GM20000 (cell line): ENCODE data around the gene FBLN1.

Source experiments
- DNase-seq: peaks from one replicate; pipeline ENCODE4 v3.0.0; 2012; ENCODE audit warnings: low spot score
- TF ChIP-seq, protein P1 (sequence below): IDR thresholded peaks from 2 replicates; pipeline ENCODE4 v1.5.1; 2012; ENCODE audit warnings: mild to moderate bottlenecking, control low read depth; ENCODE audit errors: extremely low read depth, missing control alignments

Gene FBLN1

DNA sequence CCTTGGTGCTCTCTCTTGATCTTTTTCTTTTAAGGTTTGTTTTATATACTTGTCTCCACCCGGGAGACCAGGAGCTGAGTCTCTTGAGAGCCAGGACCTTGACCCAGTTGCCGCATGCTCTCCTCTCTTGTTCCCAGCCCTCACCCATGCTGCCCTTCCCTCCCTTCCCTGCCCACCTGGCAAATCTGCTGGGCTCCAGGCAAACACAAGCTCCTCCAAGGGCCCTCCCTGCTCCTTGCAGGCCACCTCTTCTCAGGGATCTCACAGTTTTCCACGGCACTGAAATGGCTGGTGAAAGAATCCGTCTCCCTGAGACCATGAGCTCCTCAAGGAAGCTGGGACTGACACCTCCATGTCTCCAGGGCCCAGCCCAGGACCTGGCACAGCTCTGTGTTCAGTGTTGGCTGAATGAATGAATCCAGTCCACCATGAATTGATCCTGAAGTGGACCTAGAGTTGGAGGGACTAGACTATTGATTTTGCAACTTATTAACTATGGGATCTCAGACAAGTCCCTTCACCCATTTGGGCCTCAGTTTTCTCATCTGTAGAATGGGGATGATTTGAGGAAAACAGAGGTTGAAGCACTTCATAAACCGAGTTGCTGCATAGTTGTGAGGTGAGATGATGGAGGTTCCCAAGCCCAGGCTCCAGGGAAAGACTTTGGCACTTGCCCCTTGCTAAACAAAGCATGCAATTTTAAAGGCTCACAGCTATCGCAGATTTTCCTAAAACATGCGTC is 25.1 kb upstream of the FBLN1 start:
- no peak for DNase-seq
- TF ChIP-seq, protein P1, sequence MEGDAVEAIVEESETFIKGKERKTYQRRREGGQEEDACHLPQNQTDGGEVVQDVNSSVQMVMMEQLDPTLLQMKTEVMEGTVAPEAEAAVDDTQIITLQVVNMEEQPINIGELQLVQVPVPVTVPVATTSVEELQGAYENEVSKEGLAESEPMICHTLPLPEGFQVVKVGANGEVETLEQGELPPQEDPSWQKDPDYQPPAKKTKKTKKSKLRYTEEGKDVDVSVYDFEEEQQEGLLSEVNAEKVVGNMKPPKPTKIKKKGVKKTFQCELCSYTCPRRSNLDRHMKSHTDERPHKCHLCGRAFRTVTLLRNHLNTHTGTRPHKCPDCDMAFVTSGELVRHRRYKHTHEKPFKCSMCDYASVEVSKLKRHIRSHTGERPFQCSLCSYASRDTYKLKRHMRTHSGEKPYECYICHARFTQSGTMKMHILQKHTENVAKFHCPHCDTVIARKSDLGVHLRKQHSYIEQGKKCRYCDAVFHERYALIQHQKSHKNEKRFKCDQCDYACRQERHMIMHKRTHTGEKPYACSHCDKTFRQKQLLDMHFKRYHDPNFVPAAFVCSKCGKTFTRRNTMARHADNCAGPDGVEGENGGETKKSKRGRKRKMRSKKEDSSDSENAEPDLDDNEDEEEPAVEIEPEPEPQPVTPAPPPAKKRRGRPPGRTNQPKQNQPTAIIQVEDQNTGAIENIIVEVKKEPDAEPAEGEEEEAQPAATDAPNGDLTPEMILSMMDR: no peak

DNA sequence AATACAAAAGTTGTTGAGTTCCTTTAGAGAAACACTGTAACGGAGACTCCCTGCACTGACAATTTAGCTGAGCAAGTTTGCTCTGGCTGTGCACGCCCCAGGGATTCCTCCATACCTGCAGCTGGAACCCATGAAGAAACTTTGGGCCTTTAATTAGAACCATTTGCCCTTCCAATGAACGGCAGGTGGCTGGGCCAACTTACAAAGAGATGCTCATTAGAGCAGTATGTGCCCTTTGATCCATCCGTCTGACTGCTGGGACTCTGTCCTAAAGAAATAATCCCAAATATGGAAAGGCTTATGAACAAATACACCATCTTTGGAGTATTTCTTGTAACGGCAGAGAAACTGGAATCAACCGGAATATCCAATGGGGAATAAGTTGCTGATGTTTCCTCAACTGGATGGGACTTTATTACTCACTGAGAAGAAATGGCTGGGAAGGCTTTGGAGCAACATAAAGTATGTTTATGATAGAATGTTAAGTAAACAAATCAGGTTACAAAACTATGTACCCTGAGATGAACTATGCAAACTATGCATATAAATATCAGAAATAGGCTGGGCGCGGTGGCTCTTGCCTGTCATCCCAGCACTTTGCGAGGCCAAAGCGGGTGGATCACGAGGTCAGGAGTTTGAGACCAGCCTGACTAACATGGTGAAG is 24.4 kb upstream of the FBLN1 start:
- DNase-seq: no peak

DNA sequence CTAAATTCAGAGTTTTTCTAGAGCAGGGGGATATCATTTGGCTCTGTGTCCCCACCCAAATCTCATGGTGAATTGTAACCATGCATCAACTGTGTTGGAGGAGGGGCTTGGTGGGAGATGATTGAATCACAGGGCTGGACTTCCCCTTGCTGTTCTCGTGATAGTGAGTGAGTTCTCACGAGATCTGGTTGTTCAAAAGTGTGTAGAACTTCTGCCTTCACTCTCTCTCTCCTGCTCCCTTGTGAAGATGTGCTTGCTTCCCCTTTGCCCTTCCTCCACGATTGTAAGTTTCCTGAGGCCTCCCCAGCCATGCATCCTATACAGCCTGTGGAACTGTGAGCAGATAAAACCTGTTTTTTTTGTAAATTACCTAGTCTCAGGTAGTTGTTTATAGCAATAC is 22.0 kb upstream of the FBLN1 start:
- TF ChIP-seq, protein P1: no peak

More for the DNA sequence above, 24.4 kb upstream of the FBLN1 start:
- TF ChIP-seq, protein P1: no peak

DNA sequence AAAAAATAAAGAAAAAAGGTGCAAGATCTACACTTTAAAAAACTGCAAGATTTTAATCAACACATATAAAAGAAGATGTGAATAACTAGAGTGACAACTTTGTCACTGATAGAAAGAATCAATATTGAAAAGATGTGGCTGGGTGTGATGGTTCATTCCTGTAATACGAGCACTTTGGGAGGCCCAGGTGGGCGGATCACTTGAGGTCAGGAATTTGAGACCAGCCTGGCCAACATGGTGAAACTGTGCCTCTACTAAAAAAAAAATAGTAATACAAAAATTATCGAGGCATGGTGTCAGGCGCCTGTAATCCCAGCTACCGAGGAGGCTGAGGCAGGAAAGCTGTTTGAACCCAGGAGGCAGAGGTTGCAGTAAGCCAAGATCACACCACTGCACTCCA is 21.0 kb upstream of the FBLN1 start:
- TF ChIP-seq, protein P1: no peak
- DNase-seq: no peak

More for the DNA sequence above, 22.0 kb upstream of the FBLN1 start:
- no peak for DNase-seq

DNA sequence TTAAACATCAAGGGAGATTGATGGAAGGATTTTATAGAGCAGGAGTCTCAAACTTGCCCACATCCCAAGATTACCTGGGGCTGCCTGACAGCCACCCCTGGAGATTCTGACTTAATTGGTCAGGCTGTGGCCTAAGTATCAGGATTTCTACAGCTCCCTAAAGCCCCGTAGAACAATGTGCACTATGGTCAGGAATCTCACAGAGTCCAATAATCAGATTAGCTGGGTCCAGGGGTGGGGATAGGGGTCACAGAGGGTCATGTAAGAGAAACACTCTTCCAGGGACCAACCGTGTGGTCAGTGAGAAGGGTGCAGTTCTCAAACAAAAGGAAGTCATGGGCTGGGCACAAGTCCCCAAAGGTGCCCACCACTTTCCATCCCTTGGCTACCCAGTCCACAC is 20.5 kb upstream of the FBLN1 start:
- TF ChIP-seq, protein P1: no peak
- no peak for DNase-seq

DNA sequence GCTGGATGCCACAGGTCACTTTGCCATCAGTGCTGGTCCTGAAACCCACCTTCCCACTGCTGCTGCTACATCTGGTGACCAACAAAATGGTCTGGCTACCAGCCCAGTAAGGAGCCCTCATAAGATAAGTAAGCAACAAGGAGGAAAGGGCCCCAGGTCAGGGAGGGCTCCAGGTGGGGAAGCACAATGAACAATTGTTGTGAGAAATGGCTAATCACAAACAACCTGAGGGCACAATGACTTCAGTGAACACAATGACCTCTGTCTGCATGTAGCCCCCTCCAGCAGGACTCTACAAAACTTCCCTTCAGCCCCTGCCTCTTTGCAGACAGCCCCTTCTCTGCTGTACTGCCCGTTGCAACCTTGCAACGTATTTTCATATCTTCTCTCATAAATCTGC is 19.4 kb upstream of the FBLN1 start:
- TF ChIP-seq, protein P1: no peak
- no peak for DNase-seq

DNA sequence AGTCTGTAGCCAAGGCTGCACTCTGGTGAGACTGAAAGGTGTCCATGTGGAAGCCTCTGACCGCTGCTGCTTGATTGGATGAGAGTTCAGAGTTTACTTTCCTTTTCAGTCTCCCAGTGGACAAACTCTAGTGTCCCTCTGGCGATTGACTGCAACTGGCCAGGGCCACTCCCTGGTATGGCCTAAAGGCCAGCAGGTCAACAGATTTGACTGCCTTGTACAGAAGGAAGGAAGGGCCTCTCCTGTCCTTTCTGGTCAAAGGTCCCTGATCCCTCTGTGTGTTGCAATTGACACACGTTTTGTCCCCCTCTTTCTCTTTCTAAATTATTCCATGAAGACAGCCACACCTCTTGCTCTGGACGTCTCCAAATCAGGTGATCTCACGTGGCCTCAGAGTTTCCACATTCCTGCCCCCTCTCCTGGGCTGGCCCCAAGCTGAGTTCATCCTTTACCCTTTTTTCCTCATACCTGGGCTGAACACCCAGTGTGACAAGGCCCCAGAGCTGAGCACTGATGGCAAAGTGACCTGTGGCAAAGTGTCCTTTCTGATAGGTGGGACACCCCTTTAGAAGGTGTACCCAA is 18.7 kb upstream of the FBLN1 start:
- DNase-seq: no peak
- TF ChIP-seq, protein P1: no peak
